ENCODE results near the gene FBXW12. TPM values are rescaled to one million over a fixed set of nuclear protein-coding genes. Genes with fewer than 3 reads are reported as not detected.

FBXW12 gene
- polyA plus RNA-seq, 6 donors from 2014 or later: not detected

Other genes starting within 250 kb of the FBXW12 start
- gene CDC25A, start 183.8 kb upstream of the FBXW12 start, polyA plus RNA-seq (ENCODE audit: low read depth in 6 of 6): not detected
- 1 to 10 TPM in 1 of 6 donors, not detected in 5; 5.1 TPM for gene CAMP, start 148.7 kb upstream of the FBXW12 start, polyA plus RNA-seq (ENCODE audit: low read depth in 6 of 6)
- gene ZNF589, start 131.1 kb upstream of the FBXW12 start, polyA plus RNA-seq (ENCODE audit: low read depth in 6 of 6): 1 to 10 TPM in 5 of 6 donors, not detected in 1; 2.2 to 7.9 (median 3.2) TPM
- gene NME6, start 70.9 kb upstream of the FBXW12 start, polyA plus RNA-seq (ENCODE audit: low read depth in 6 of 6): 10 to 100 TPM; 53.1 to 70.4 (median 67.3) TPM
- gene SPINK8, start 38.6 kb upstream of the FBXW12 start, polyA plus RNA-seq (ENCODE audit: low read depth in 6 of 6): not detected
- under 1 TPM in 2 of 6 donors, not detected in 4; 0.03 to 0.37 TPM for gene PLXNB1, start 57.9 kb downstream of the FBXW12 start, polyA plus RNA-seq (ENCODE audit: low read depth in 6 of 6)
- gene CCDC51, start 67.9 kb downstream of the FBXW12 start, polyA plus RNA-seq (ENCODE audit: low read depth in 6 of 6): 10 to 100 TPM in 3 of 6 donors, 1 to 10 TPM in 3; 4.1 to 14.8 (median 9.5) TPM
- 100 to 1,000 TPM; 433 to 593 (median 531) TPM for gene TMA7, start 68.0 kb downstream of the FBXW12 start, polyA plus RNA-seq (ENCODE audit: low read depth in 6 of 6)
- gene ATRIP, start 74.5 kb downstream of the FBXW12 start, polyA plus RNA-seq (ENCODE audit: low read depth in 6 of 6): 10 to 100 TPM in 1 of 6 donors, 1 to 10 TPM in 5; 7.4 to 11.9 (median 7.7) TPM
- gene SHISA5, start 132.0 kb downstream of the FBXW12 start, polyA plus RNA-seq (ENCODE audit: low read depth in 6 of 6): 100 to 1,000 TPM; 393 to 571 (median 442) TPM
- gene PFKFB4, start 184.6 kb downstream of the FBXW12 start, polyA plus RNA-seq (ENCODE audit: low read depth in 6 of 6): 1 to 10 TPM in 1 of 6 donors, under 1 TPM in 4, not detected in 1; 0.60 to 1.7 (median 0.73) TPM
- gene UCN2, start 191.6 kb downstream of the FBXW12 start, polyA plus RNA-seq (ENCODE audit: low read depth in 6 of 6): not detected
- gene COL7A1, start 223.1 kb downstream of the FBXW12 start, polyA plus RNA-seq (ENCODE audit: low read depth in 6 of 6): not detected
- 100 to 1,000 TPM; 152 to 385 (median 155) TPM for gene UQCRC1, start 237.4 kb downstream of the FBXW12 start, polyA plus RNA-seq (ENCODE audit: low read depth in 6 of 6)
- not detected for gene TMEM89, start 249.6 kb downstream of the FBXW12 start, polyA plus RNA-seq (ENCODE audit: low read depth in 6 of 6)